ENCODE measurements around the gene PTPRG. TPM values are rescaled to one million over a fixed set of nuclear protein-coding genes. Genes with fewer than 3 reads are reported as not detected.
A peak's percentile ranks its signal among the peaks of the same experiment; 100 is the strongest.

PTPRG gene
- total RNA-seq, 4 donors from 2014 or later, result 33.5 to 56.6 (median 46.9) TPM

- peak in 1 of 3 donors; percentile 59 for DNase-seq
- peaks cover 0 to 8% (median 2%) of the 10 kb centered on the region in 4 donors for H3K4me1 ChIP-seq
- no peak for TF ChIP-seq POLR2A (IDR thresholded peaks at IDR 0.05)
- H3K27ac ChIP-seq, result peak overlapping the region; percentile 69 to 99 (median 87)
- H3K9me3 ChIP-seq, result no peaks in the 10 kb centered on the region
- H3K4me3 ChIP-seq, result peak overlapping the region; percentile 48 to 74 (median 66)
- no peaks in the 10 kb centered on the region for H3K36me3 ChIP-seq
- no peaks in the 10 kb centered on the region for H3K27me3 ChIP-seq
Measured at GRCh38 chr3:61562042-61562720, 810 bp downstream of the PTPRG start.

DNA sequence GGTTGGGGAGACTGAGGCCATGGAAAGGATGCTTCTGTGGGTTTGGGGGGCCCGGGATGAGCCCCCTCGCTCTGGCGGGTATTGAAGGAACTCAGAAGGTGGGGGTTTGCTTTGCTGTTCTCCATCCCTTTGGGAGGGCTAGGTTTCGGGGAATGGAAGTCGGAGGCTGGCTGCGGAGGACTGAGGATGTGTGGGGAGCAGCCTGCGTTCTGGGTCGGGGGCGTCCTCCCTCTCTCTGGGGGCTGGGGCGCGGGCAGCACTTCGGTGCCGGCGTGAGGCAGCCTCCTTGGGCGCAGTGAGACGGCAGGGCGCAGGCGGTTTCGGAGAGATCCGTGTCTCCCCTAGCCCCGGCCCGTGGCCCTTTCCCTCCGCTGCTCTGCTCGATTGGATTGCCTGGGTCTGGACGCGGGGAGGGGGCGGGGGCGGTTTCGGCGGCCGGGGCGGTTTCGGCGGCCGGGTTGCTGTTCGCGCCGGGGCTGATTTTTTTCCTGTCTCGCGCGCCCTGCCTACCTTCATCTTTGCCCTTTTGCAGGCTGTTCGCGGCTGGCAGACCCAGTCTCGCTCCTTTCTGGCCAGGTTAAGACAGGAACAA, 1.4 kb downstream of the PTPRG start:
- Histone ChIP-seq H3K4me1 (peaks cover 0 to 8% (median 2%) of the 10 kb centered on the region in 4 donors), H3K9me3 (no peaks in the 10 kb centered on the region), H3K4me3 (peak overlapping the region; percentile 48 to 74 (median 66)), H3K27ac (peak overlapping the region; percentile 69 to 99 (median 87)), H3K36me3 (no peaks in the 10 kb centered on the region), H3K27me3 (no peaks in the 10 kb centered on the region)
- DNase-seq, result peak in 2 of 3 donors; percentile 59 to 72
- TF ChIP-seq CTCF (IDR thresholded peaks at IDR 0.05) (no peak), POLR2A (IDR thresholded peaks at IDR 0.05) (no peak)

GRCh38 chr3:61563313-61564271, 2.2 kb downstream of the PTPRG start:
- Histone ChIP-seq H3K27me3 (no peaks in the 10 kb centered on the region), H3K9me3 (no peaks in the 10 kb centered on the region), H3K4me1 (peaks cover 0 to 8% (median 2%) of the 10 kb centered on the region in 4 donors), H3K4me3 (peak overlapping the region; percentile 48 to 74 (median 66)), H3K36me3 (no peaks in the 10 kb centered on the region), H3K27ac (peak overlapping the region in 2 of 4 donors; percentile 16 to 91)
- TF ChIP-seq CTCF (IDR thresholded peaks at IDR 0.05), result no peak
- peak in 1 of 3 donors; percentile 50 for DNase-seq

- H3K4me3 ChIP-seq, result peak overlapping the region in 3 of 4 donors; percentile 61 to 74 (median 72)
- peak in 2 of 3 donors; percentile 83 to 87 for DNase-seq
- H3K9me3 ChIP-seq, result no peaks in the 10 kb centered on the region
- TF ChIP-seq CTCF (IDR thresholded peaks at IDR 0.05) (peak in 4 of 6 experiments; percentile 61 to 85 (median 70)), POLR2A (IDR thresholded peaks at IDR 0.05) (no peak)
- peaks cover 0 to 11% (median 2%) of the 10 kb centered on the region in 4 donors for H3K4me1 ChIP-seq
- no peaks in the 10 kb centered on the region for H3K27me3 ChIP-seq
- H3K36me3 ChIP-seq, result no peaks in the 10 kb centered on the region
- H3K27ac ChIP-seq, result peak overlapping the region in 1 of 4 donors; percentile 16
Measured at GRCh38 chr3:61564395-61565059, 3.2 kb downstream of the PTPRG start.

- TF ChIP-seq POLR2A (IDR thresholded peaks at IDR 0.05), result no peak
- TF ChIP-seq CTCF (IDR thresholded peaks at IDR 0.05), result no peak
- no peak overlapping the region for H3K4me3 ChIP-seq
- no peaks in the 10 kb centered on the region for H3K36me3 ChIP-seq
- H3K4me1 ChIP-seq, result peaks cover 0 to 15% (median 2%) of the 10 kb centered on the region in 4 donors
- no peaks in the 10 kb centered on the region for H3K9me3 ChIP-seq
- H3K27me3 ChIP-seq, result no peaks in the 10 kb centered on the region
- DNase-seq, result no peak
- no peak overlapping the region for H3K27ac ChIP-seq
Measured at GRCh38 chr3:61565569-61565968, 4.2 kb downstream of the PTPRG start.
